GM21390 (cell line): ENCODE data around the gene RASSF7.

Source experiments
- ATAC-seq: cut with Tn5 transposase; IDR thresholded peaks from one replicate; pipeline ENCODE4 v1.9.1; 2021; ENCODE audit not compliant: unreplicated experiment

RASSF7 gene

DNA sequence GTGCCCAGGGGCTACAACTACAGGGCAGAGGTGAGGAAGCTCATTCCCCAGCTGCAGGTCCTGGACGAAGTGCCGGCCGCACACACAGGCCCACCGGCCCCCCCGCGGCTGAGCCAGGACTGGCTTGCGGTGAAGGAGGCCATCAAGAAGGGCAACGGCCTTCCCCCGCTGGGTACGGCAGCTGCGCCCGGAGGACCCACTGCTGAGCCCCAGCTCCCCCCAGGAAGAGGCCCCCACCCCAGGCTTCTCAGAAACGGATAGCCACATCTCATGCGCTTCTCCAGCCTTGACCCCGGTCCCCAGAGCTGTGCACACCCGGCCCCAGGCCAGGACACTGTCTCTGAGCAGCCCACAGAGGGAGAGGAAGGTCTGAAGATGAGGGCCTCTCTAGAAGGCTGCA, 9.6 kb upstream of the RASSF7 start:
- no peak for ATAC-seq

DNA sequence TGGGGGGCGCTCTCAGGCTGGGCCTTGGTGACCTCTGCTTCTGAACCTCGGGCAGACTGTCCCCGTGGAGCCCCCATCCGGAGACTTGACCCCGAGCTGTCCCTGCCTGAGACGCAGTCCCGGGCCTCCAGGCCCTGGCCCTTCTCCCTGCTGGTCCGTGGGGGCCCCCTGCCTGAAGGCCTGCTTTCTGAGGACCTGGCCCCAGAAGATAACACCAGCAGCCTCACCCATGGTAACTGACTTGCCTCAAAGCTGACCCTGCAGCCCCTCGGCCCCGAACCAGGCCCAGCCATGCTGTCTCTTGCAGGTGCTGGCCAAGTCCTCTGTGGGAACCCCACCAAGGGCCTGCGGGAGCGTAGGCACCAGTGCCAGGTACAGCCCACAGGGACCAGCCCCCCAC, 9.2 kb upstream of the RASSF7 start:
- ATAC-seq: no peak

DNA sequence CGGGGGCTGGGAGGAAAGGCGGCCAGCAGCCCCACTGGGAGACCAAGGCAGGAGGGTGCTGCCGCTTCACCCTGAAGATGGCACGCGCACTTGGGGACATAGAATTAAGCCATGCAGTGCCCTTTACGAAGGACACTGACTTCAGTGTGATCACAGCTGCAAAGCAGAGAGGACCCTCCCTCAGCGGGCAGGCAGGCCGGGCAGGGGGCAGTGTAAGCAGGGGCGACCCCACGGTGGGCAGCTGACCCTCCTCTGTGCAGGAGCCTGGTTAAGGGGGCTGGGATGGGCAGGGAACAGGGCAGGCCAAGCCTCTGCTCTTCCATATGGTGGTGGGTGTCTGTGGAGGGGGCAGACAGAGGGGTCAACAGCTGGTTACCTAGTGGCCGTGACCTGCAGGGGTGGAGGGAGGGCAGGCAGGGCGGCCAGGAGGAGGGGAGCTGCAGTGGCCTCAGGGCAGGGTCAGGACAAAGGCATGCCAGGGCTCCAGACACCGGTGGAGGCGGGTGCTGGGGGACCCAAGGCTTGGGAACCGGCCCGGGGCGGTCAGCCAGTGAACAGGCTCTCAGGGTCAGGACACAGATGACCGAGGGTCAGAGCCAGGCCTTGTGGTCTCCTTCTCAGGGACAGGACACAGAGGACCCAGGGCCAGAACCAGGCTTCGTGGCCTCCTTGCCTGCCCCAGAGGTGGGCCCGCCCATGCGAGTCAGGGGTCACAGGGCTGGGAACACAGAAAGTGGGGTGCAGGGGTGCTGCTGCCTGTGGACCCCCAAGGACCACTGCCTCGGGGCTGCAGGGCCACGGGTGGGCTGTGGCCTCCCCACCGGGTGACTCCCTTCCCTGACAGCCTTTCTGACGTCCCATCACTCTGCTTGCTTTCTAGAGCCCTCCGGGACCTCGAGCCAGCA, 7.4 kb upstream of the RASSF7 start:
- no peak for ATAC-seq

DNA sequence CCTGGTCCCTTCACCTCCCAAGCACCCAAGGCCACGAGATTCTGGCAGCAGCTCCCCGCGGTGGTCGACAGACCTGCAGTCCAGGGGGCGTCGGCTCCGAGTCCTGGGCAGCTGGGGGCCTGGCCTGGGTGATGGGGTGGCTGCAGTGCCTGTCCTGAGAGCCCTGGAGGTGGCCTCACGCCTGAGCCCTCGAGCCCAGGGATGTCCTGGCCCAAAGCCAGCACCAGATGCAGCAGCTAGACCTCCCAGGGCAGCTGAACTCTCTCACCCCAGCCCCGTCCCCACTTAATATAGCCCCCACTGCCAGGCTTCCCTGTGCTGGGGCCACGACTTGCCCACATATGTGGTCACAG, 6.8 kb upstream of the RASSF7 start:
- no peak for ATAC-seq

DNA sequence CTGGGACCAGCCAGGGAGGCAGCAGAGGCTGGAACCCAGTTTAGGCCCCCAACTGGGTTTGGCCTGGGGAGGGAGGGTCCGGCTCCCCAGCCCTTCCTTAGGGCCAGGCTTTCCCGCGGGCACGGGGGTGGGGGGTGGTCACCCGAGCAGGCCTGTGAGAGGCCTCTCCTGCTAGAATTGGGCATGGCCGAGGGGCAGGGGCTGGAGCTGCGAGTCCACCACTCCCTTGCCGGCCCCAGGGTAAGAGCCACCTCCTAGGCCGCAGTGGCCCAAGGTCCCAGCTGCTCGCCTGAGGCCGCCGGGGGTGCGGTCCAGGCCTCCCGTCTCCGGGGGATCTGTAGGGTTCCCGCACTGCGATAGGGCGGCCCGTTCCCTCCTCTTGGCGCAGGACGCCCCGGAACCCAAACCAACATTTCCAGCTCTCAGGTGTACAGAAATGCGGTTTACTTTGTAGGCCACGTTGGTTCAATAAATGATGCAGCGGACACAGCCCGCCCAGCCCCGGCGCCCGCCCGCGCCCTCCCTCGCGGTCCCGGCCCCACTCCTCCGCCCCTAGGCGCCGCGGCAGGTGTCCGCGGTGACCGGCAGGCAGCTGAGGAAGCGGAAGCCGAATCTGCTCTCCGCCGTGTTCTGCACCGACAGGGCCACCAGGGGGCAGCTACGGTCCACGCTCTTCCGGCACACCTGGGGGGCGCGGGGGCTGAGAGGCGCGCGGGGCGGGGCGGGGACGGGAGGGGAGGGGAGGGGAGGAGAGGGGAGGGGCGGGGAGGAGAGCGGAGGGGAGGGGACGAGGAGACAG, 6.1 kb upstream of the RASSF7 start:
- ATAC-seq: no peak

DNA sequence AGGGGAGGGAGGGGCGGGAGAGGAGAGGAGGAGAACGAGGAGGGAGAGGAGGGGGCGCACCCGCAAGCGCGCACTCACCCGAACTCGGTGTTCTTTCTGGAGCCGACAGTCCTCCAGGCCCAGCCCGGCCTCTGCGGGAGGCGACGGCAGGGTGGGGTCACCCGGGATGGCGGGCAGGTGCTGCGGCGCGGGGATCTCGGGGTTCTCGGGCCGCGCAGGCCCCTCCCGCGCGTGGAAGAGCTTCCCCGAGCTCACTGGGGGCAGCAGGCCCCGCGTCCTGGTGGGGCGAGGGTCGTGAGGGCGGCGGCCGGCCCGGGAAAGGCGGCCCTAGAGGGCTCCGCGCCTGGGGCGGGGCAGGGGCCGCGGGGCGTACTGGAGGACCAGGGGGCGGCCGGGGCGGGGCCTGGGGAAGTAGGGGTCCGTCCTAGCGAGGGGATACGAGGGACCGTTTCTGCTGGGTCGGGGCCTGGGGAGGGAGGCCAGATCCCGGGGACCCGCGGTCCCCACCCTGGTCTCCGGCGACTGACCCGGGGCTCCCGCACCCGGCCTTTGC, 5.5 kb upstream of the RASSF7 start:
- no peak for ATAC-seq

DNA sequence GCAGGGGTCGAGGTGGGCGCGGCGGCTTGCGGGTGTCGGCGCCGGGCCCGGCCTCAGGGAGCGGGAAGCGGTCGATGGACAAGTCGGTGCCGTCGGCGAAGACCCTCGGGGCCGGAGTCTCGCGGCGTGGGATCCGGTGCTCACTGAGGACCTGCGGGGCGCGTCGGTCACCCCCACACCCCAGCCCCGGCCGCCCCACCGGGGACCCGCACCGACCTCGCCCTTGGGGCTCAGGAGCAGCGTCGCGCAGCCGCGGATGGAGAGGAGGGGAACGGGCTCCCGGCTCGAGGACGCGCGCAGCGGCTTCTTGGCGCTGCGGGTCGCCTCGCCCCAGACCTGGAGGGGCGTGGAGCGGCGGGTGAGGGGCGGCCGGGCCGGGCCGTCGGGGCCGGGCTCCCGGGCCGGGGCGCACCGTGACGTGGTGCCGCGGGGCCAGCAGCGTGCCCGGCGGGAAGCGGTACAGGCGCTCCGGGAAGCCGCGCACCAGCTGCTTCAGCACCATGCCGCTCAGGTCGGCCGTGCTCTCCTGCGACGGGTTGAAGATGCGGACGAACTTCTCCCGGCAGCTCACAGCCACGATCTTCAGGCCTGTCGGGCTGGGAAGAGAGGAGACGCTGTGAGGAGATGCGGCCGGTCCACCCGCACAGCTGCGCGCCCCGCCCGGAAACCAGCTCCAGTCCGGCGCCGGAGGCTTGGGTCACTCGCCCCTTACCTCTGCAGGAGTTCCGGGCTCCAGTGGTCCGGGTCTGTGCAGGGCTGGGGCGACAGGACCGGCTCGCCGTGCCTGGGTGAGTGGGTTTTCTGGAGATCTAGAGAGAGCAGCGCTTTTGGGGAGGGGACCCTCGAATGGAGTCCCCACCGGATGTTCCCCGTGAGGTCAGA, 4.7 kb upstream of the RASSF7 start:
- ATAC-seq: no peak

DNA sequence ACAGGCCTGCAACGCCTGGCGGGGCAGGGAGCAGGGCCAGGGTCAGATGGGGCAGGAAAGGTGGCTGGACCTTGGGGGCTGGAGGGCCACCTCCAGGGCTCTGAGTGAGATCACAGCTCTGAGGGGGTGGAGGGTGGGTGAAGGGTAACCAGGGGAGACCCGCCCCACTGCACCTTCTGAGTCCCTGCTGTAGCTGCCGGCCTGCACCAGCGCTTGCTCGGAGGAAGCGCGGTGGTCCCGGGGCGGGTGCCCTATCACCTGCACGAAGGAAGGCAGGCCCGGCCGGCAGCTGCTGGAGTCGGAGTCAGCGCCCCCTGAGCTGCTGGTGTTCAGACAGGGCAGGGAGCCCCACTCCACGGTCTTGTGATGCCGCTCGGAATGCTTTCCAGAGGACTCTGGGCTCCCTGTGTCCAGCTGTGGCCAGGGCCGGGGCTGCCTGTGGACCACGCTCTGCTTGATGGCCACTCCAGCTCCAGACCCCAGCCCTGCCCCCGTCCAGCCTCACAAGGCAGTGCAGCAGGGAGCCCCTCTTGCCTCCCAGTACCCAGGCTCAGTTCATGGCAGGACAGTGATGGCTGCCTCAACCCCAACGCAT, 4.0 kb upstream of the RASSF7 start:
- ATAC-seq: no peak

DNA sequence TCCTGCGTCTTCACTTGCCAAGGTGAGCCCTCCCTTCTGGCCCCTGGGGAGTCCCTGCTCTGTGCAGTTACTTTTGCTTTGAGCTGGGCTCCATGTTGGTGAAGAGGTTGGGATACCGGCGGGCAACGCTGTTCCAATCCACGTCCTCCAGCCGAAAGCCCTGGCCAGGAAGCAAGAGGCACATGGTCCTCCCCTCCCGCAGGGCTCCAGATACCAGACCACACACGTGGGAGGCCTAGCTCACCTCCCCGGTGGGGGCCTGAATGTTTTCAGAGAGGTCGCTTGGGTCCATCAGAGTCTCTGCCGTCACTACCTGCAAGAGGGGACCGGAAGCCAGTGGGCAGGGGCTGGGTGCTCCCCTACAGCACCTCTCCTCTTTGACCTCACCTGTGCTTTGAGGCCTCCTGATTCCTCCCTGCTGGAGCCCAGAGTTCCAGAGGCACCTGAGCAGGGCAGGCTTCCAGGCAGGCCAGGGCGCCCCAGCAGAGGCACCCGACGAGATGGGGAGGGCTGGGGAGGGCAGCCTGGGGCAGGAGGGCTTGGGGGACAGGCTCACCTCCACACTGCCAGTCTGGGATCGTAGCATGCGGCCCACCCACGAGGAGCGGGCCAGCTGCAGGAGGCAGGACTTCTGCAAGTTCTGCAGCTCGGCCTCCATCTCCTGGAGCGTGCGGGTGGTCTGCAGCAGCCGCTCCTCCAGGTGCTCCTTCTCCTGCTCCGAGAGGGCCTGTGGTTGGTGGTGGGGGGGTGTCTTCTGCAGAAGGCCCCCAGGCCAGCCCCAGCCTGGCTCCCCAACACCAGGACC, 3.2 kb upstream of the RASSF7 start:
- ATAC-seq: no peak

DNA sequence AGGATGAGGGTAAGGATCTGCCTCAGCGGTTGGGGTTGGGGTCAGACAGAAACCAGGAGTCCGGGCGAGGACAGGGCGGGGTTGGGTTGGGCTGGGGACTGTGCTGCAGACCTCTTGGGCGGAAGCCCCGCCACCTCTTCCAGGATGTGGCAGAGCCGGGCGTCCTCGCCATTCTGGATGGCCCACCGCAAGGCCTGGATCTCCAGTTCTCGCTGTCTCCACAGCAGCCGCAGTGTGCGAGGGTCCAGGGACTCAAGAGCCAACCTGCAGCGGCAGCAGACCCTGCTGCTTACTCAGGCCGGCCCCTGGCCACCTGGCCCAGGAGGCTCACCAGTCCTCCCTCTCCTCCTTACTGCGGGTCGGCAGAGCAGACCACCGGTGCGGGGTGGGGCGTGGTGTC, 2.3 kb upstream of the RASSF7 start:
- no peak for ATAC-seq

DNA sequence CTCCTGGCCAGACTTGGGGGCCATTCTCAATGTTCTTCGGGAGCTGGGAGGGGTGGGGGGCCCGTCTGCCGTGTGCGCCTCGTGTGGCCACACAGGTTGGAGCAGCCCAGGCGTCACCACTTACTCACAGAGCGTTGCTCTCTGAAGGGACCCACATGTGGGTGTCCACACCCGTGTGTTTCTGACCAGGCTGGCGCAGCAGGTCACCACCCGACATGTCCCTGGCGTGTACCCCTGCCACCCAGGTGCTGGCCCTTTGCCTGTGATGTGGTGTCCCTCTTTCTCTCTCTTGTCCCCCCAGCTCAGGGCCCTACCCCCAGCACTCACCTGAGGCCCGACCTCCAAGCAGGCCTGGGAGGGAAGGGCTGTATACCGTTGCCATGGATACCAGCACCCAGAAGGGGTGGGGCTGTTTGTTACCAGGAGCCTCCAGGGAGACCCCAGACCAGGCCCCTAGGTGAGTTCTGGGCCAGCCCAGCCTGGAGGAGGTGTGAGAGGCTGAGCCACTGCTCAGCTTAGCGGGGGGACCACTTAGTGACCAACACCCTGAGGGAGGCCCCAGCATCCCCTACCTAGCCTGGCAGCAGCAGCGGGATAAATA, 1.6 kb upstream of the RASSF7 start:
- ATAC-seq: no peak

DNA sequence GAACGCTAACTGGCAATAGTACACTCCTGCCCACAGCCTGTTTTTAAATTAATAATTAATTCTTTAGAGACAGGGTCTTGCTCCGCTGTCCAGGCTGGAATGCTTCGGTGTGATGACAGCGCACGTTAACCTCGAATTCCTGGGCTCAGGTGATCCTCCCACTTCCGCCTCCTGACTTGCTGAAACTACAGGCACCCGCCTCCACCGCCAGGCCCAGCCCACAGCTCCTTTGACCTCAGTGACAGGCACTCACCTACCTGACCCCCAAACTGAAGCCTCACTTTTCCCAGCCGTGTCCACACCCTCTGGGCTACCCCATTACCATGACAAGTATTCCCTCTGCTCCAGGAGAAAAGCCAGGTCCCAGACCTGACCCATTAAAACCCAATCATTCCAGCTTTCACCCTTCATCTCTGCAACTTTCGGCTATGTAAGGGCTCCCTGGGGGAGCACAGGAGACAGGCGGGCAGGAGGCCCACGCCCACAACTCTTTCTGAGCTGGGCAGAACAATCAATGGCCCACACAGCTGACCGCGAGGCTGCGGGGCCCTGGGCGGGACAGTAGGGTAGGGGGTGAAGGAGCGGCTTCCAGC, 962 bp upstream of the RASSF7 start:
- ATAC-seq: no peak

DNA sequence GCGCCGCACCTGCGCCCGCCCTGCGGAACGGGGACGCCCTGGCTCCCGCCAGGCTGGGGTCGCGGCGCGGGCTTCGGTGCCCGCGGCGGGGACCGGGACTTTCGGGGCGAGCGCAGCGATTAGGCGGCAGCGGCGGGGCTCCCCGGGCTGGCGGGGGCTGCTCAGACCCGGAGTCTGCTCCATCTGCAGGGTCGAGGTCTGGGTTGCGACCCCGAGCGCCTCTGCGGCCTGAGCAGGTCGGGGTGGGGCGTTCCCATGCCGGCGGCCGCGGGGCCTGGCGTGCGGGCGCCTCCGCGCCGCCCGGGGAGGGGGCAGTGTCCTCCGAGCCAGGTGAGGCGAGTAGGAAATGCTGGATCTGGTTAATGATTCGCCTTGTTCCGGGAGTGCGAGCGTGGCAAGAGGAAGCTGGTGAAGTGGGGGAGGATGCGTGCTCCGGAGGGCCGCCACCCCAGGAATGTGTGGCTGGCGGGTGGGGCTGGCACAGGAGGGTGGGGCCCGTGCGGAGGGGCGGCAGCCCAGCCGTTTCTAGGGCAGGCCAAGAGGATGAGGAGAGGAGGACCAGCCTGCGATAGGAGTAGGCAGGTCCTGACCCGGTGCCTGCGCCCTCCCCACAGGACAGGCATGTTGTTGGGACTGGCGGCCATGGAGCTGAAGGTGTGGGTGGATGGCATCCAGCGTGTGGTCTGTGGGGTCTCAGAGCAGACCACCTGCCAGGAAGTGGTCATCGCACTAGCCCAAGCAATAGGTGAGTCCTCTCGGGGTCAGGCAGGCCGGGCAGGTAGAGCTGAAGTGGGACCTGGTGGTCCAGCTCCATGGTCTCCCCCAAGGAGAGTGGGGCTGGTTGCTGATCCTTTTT, 606 bp downstream of the RASSF7 start:
- peak; percentile 25 for ATAC-seq

DNA sequence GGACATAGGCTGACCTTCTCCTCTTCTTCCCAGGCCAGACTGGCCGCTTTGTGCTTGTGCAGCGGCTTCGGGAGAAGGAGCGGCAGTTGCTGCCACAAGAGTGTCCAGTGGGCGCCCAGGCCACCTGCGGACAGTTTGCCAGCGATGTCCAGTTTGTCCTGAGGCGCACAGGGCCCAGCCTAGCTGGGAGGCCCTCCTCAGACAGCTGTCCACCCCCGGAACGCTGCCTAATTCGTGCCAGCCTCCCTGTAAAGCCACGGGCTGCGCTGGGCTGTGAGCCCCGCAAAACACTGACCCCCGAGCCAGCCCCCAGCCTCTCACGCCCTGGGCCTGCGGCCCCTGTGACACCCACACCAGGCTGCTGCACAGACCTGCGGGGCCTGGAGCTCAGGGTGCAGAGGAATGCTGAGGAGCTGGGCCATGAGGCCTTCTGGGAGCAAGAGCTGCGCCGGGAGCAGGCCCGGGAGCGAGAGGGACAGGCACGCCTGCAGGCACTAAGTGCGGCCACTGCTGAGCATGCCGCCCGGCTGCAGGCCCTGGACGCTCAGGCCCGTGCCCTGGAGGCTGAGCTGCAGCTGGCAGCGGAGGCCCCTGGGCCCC, 1.4 kb downstream of the RASSF7 start:
- no peak for ATAC-seq

DNA sequence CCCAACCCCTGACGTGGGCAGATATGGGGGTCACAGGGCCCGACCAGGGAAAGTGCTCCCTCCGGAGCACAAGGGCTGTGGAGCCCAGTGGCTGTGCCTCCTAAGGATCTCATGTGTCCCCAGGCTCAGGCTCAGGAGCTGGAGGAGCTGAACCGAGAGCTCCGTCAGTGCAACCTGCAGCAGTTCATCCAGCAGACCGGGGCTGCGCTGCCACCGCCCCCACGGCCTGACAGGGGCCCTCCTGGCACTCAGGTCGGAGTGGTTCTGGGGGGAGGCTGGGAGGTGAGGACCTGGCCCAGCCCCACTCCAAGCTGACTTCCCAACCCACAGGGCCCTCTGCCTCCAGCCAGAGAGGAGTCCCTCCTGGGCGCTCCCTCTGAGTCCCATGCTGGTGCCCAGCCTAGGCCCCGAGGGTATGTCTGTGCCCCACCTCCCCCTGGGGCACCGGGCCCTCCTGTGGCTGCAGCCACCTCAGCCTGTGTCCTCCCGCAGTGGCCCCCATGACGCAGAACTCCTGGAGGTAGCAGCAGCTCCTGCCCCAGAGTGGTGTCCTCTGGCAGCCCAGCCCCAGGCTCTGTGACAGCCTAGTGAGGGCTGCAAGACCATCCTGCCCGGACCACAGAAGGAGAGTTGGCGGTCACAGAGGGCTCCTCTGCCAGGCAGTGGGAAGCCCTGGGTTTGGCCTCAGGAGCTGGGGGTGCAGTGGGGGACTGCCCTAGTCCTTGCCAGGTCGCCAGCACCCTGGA, 2.5 kb downstream of the RASSF7 start:
- no peak for ATAC-seq

DNA sequence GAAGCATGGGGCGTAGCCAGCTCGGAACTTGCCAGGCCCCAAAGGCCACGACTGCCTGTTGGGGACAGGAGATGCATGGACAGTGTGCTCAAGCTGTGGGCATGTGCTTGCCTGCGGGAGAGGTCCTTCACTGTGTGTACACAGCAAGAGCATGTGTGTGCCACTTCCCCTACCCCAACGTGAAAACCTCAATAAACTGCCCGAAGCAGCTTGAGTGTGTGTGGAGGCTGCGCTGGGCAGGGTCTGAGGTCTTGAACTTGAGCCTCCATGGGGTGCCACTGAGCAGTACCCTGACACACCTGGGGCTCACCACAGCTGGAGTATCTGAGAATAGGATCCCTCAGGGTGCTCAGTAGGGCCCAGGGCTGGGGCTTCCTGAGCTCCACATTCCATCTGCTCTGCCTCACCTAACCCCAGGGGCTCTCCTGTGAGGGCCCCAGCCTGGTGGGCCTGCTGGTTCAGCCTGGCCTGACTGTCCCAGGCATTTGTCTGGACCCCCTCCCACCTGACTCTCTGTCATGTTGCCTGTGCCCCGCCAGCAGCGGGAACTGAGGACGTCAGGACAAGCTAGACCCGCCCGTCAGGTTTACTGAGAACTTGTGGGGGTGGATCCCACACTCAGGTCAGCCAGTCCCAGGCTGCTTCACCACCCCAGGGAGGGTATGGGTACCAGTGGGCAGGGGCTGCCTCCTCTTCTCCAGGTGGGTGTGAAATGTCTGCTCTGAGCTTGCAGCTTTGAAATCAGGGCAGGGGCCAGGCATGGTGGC, 3.2 kb downstream of the RASSF7 start:
- ATAC-seq: no peak
